Pons (tissue), 1 donor: ENCODE results near the gene TUBGCP2.

Source experiments
- DNase-seq: peaks from one replicate; pipeline ENCODE4 v3.0.0-alpha.2; 2016; ENCODE audit warnings: low spot score

TUBGCP2 gene

DNA sequence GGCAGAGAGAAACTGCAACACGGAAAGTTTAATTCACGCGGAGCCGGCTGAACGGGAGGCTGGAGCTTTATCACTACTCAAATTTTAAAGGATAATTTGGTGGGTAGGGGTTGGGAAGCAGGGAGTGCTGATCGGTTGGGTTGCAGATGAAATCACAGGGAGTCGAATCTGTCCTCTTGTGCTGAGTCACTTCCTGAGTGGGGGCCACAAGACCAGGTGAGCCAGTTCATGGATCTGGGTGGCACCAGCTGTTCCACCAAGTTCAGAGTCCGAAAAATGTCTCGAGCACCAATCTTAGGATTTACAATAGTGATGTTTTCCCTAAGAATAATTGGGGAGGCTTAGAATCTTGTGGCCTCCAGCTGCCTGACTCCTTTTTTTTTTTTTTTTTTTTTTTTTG, 34.9 kb upstream of the TUBGCP2 start:
- DNase-seq: no peak

DNA sequence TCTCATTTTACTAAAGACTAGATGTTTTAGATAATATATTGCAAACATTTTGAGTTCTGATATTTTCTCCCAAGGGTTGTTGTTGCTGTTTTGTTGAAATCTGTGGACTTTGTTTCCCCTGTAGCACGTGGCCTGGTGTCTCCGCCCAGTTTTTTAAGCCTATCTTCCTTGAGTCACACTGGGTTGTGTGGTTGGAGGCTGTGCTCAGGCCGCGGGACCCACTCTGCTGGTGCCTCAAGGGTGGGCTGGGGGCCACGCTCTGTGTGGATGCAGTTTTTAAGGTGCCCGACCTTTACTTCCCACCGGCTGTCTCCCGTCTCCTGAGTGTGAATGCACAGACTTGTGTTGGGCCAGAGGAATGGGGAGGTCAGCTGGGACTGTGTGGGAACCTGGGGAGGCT, 34.3 kb upstream of the TUBGCP2 start:
- DNase-seq: no peak

DNA sequence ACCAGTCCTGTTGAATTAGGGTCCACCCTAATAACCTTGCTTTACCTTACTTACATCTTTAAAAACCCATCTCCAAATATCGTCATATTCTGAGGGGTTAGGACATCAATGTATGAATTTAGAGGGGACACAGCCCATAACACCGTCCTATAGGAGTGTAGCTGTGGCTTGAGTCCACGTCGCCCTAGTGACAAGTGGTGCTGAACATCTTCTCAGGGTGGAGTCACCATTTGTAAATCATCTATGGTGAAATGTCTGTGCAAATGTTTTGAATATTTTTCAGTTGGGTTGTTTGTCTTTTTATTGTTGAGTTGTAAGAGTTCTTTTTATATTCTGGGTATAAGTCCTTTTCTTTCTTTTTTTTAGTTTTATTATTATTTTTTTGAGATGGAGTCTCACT, 33.3 kb upstream of the TUBGCP2 start:
- no peak for DNase-seq

DNA sequence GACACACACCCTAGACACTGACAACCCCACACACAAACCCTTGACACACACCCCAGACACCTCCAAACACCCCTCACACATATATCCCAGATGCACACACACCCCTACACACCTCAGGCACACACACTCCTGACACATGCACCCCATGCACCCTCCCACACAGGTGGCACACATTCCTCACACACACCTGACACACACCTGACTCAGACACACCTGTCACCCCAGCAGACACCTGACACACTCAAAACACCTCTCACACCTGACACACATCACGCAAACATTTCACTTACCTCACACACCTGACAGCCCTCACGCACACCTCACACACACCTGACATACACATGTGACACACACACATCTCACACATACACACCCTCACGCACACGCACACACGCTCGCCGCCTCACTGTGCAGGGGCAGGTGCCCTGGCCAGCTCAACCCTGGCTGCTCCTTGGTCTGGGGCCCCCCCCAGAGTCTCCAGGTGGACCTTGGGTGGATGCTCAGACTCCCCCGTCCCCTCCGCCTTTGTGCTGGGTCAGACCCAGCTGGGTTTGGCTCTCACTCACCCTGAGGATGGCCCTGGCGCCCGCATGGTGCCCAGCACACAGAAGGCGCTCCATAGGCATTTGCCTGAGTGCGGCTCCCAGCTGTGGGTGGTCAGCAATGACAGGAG, 31.2 kb upstream of the TUBGCP2 start:
- no peak for DNase-seq

DNA sequence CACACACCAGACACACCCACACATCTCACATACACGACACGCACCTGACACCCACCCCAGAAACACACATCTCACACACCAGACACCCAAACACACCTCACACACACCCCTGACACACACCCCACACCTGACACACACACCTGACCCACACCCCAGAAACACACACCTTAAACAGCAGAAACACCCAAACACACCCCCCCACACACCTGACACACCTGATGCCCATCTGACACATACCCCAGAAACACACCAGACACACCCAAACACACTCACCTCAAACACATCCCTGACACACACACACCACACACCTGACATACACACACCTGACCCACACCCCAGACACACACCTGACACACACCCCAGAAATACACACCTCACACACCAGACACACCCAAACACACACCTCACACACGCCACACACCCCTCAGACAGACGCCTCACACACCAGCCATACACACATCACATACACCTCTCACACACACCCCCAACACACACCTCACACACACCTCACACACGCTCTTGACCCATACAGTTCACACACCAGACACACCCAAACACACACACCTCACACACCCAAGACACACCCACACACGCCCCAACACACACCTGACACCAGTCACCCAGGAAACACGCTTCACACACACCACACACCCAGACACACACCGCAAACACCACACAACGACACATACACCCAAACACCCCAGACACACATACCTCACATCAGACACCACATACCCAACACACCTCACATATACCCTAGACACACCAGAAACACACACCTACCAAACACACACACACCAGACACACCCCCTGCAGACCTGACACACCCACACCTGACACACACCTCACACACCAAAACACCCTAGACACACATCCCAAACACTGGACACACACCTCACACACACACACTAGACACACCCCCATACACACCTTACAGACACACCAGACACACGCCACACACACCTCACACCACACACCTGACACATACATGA, 29.7 kb upstream of the TUBGCP2 start:
- DNase-seq: no peak

DNA sequence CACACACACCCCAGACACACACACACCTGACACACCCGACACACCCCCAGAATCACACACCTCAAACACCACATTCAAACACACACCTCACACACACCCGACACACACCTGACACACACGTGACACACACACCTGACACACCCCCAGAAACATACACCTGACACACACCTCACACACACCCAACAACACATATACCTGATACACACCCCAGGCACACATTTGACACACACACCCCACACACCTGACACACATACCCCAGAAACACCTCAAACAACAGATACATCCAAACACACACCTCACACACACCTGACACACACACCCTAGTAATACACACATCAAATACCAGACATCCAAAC, 28.7 kb upstream of the TUBGCP2 start:
- DNase-seq: no peak

DNA sequence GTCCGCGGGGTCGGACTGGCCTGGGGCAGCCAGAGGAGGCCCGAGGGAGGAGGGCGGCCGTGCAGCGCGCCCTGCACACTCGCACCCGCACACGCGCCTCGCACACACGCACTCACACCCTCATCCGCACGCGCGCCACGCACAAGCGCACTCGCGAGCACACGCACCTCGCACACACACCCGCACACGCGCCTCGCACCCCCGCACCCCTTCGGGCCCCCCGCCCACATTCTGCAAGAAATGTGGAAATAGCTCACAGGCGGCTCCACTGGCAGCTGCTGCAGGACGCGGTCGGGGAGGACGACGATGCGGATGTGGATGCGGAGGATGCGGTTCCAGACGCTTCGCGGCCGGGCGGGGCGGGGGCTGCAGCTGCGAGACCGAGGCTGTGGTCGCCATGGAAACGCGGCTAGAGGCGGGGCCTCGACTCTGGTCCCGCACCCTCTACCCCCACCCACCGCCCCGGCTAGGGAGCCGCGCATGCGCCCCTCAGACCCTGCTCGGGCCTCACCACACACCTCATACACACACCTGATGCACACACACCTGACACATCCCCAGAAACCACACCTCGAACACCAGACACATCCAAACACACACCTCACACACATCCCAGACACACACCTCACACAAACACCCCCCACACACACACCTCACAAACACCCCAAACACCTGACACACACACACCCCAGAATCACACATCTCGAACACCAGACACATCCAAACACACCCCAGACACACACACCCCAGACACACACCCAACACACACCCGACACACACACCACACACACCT, 28.1 kb upstream of the TUBGCP2 start, which contains the start of gene CALY:
CALY (minus strand) TSS at position 320 of the 793 bp plus-strand sequence. CDS start 7,907 bp downstream, outside the sequence.
- no peak for DNase-seq

DNA sequence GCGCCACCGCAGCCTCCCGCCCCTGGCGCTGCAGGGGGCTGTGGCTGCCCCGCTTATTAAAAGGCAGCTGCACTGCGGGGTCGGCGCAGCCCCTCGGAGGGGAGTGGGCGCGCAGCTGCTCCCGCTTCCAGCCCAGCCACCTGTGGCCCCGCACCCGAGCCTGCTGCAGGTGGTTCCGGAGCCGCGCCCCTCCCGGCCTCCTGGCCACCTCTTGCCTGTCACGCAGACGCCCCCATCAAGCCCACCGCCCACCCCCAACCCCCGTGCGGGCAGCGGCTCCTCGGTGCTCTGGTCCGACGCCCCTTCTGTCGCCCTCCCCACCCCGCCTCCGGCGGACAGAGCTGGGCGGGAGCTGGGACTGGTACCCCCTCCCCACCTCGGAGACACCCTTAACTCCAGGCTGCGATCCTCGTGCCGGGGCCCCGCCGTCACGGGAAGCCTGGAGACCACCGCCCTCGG, 27.5 kb upstream of the TUBGCP2 start:
- DNase-seq: no peak

DNA sequence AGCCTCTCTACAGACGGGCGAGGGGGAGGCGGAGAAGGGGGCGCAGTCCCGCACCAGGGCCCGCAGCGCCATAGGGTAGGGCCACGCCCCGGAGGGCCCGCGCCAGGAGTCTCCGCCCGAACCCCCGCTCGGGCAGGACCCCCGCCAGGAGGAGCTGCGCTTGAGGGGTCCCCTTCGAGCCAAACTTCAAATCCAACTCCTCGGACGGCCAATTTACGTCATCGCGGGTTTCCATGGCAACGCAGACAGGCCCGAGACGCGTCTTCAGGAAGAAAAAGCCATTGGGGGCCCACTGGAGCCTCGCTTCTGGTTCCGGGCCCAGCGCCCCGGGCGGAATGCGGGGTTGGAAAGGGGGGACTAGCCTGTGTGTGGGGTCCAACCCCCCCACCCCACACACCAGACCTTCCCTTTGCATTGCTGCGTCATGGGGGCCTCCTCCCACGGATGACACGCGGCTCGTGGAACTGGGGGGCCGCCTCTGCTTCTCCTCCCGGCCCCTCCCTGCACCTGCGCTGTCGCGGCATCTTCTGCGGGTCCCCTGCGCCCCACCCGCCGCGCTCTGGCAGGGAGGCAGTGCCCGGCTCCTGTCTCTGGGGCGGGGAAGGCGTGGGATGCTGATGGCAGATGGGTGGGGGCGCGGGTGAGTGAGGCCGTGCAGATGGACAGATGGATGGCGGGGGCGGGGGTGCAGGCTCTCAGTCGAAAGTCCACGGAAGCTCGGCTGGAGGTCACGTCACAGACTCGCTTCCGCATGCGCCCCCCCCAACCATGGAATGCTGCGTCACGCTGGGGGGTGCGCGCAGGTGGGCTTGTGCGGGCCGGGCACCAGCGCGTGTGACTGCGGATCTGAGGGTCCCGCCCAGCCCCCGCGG, 26.8 kb upstream of the TUBGCP2 start:
- no peak for DNase-seq

DNA sequence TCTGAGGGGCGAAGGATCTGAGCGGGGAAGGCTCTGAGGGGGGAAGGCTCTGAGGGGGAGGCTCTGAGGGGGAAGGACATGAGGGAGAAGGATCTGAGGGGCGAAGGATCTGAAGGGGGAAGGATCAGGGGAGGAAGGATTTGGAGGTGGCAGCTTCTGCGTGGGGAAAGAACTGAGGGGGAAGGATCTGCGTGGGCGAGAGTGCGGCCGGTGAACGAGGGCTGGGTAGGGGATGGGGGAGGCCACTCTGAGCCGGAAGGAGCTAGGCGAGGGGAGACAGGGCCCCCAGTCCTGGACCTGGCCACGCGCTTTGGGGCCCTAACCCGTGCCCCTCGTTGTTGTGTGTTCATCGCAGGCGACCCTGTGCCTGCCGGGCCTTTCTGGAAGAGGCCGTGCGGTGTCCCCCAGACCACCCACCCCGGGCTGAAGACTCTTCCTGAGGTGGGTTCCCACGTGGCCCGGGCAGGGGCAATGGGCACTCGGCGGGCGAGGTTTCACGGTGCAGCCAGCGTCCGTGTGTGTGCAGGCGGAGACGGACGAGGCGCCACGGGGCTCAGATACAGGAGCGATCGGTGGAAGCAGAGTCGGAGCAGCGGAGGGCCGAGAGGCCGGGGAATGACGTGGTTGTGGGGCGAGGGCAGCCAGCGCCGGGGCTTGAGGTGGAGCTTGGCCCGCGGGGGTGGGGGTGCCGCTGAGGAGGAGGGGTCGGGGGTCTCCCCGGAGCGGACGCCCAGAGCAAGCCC, 26.0 kb upstream of the TUBGCP2 start:
- no peak for DNase-seq

DNA sequence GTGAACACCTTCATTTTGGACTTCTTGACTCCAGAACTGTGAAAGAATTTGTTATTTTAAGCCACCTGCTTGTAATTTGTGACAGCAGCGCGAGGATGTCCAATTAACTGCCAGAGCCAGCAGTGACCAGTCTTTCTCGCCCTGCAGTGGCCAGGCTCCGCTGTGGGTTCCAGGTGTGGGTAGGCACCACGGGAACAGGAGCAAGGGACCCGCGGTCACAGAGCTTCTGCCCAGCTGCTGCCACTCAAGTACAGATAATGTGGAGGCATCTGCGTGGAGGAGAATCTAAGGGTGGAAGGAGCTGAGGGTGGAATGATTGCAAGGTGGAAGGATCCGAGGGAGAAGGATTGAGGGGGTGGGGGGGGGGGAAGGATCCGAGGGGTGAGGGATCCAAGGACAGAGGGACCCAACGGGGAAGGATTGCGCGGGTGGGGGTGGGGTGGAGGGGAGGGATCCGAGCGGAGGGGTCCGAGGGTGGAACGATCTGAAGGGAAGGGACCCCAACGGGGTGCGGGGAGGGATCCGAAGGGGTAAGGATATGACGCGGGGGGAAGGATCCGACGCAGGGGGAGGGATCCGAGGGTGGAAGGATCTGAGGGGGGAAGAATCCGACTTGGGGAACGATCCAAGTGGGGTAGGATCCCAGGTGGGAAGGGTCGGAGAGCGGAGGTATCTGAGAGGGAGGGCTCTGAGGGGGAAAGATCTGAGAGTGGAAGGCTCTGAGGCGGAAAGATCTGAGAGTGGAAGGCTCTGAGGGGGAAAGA, 24.4 kb upstream of the TUBGCP2 start:
- no peak for DNase-seq

DNA sequence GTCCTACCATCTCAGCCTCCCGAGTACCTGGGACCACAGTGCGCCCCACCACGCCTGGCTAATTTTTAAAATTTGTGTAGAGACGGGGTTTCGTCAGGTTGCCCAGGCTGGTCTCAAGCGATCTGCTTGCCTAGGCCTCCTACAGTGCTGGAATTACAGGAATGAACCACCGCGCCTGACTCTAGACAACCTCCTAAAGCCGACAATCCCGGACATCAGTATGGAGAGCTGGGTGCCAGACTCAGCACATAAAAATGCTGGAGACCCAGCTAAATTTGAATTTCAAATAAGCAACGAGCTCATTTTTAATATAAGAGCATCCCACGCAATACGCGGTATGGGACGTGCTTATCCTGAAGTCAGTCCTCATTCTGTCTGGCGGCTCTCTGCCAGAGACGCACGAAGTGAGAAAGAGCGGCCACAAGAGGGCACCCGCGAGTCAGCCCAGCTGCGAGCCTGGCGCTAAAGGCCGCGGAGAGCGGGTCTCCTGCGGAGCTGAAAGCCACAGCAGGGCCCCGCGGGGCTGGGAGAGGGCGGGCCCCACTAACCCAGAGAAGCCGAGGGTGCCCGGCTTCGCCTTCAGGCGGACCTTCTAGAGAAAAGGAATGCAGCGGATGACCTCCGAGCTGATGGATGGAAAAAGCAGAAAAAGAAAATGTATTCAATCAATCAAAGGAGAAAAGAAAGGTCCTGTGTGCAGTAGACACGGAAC, 21.0 kb upstream of the TUBGCP2 start:
- peak; percentile 72 for DNase-seq

DNA sequence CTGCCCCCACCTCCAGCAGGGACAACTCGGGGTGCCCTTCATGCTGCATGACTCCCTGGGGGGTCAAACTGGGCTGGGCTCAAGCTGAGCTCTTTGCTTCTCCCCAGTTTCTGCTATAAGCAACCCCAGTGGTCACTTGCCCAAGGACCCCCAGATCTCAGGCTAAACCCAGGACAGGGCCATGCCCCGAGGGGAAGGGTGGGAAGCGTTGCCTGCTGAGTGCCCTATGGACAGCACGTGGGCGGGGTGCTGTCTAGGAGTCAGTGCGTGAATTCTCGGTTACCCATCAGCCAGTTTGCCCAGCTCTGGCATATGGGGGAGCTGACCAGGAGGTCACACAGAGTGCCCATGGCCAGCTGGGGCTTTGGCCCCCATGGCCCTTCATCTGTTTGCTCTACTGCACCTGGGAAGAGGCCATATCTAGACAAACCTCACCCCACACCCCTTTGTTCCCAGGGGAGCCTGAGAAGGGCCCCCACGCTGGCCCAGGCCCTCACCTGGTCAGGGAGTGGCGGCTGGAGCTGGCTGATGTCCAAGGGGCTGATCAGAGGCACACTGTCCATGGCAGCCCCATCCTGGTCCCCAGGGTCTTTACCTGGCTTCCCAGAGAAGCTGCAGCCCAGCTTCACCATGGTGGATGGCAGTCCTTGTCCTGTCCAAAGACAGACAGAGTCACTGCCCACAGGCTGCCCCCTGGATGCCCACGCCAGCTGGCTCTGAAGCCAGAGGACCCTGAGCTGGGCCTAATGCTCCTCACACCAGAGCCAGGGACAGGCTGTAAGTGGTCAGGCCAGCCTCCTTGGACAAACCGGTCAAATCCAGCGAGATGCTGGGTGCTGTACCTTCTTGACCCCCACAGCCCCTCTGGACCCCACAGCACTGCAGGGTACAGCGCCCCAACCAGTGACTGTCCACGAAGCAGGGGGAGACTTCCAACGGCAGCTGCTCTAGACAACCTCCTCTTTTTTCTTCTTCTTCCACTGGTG, 20.0 kb upstream of the TUBGCP2 start:
- no peak for DNase-seq

DNA sequence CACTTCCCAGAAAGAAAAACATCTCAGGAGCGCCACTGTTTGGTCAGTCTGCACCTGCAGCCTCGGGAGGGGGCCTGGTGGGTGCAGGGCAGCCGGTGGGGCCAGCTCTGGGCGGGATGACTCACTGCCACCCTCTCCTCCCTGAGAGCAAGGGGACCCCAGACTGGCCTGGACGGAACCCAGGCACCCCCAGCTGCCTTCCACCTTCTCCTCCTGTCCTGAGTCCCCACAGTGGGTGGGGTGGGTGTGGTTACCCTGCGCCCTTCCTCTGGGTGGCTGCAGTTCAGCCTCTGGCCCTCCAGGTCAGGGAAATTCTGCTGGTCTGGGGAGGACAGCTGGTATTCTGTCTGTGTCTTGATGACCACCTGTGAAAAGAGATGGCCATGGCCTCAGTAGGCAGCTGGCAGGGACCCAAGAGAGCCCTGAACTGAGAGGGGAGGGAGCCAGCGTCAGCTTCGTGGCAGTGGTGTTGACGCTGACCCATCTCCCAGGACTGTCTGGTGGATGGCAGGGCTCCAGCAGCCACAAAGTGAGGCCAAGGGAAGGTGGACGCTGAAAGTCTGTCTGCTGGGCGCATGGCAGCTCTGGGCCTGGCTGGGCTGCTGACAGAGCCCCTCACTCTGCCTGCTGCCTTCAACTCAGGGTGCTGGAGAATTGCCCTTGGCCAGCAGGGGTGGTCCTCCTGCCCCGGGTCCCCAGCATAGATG, 19.1 kb upstream of the TUBGCP2 start:
- DNase-seq: no peak

DNA sequence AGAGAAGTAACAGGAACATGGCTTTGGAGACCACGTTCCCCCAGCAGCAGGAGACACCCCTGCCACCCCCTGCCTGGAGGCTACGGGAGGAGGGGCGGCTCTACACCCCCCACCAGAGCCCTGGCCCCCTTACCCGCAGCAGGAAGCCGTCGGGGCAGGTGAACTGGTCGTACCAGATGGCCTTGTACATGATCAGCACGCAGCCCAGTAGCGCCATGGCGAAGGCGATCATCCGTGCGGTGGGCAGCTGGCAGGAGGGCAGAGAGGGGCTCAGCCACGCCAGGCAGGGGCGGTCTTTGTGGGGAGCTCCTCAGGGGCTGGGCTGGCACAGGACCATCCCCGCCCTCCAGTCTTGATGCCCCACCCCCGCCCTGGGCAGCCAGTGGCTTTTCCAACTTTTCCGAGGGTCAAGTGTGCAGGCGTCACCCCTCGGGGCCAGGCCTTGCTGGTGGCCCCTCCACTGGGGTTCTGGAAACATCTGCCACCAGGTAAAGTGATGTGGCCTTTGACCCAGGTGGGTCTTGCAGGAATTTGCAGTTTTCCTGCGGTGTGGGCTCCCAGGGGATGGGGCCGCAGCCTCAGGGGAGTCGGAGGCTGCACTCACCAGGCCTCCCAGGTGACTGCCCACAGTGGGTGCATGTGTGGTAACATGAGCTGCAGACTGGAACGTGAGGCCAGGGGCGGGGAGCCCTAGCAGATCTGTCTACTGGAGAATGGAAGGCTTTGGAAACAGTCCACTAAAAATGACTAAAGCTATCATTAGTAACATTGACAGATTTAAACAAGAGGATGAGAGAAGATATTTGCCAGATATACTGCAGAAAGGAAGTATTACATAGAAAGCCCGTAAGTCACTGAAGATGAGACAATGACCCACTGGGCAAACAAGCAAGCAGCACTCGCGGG, 18.3 kb upstream of the TUBGCP2 start:
- DNase-seq: no peak

DNA sequence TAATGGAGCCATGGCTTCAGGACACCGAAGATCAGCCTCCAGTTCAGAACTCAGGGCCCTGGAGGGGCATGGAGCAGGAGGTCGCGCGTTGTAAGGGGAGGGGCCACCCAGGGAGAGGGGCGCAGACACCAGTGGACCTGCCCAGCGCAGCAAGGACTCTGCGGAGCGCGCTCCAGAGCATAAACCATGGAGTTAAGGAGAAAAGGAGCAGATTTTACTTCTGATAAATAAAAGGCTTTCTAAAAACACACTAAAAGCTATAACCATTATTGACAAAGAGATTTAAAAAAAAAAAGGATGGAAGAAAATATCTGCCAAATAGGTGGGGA, 17.5 kb upstream of the TUBGCP2 start:
- no peak for DNase-seq
